ELR (cell line): Measurements from ENCODE around the gene GH1.

Source experiments
- DNase-seq: peaks from one replicate; pipeline ENCODE4 v3.0.0-alpha.2; 2015; ENCODE audit warnings: low read depth

GH1 gene

DNA sequence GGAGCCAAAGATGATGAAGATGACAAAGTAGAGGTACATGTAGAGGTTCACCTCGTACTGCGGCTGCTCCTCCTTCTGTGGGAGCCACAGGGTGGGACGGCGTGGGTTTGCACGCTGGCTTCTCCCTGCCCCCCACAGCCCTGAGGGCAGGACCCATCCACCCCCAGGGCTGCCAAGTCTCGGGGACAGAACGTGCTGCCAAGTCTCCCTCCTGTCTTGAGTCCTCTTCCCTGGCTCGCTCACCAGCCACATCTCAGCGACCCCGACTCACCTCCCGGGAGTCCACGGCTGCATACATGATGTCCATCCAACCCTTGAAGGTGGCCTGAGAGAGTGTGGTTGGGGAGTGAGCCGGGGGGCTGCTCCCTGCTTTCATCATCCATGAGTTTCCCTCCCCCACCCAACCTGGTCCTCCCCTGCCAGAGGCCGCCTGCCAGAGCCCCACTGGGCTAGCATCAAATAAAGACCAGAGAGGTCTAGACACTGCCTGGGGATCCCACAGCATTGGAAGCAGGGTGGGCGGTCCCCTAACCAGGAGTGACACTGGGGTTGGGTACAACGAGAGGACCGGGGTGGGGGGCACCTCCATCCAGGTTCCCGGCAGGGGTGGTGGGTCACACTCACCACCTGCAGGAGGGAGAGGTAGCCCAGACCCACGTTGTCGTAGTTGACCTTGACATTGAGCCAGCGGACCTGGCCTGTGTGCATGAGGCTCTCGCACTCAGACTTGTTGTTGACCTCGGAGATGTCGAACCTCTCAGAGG lies 26.3 kb upstream of the GH1 start:
- no peak for DNase-seq

DNA sequence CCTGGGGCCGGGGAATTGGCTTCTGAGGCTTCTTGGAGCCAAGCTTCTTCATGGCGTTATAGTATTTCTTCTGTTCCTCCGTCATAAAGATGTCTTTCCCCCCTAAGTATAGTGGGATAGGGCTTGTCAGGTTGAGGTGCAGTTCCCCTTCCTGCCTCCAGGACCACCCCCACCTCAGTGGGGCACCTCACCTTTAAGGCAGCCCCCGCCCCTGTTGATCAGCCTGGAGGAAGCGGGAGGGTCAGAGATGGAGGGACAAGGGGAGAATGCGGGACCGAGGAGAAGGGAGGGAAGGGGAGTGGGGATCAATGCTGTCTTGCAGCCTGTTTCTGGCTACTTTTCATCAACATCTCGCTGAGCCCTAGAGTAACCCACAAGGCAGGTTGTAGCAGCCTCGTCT lies 25.1 kb upstream of the GH1 start:
- DNase-seq: no peak

DNA sequence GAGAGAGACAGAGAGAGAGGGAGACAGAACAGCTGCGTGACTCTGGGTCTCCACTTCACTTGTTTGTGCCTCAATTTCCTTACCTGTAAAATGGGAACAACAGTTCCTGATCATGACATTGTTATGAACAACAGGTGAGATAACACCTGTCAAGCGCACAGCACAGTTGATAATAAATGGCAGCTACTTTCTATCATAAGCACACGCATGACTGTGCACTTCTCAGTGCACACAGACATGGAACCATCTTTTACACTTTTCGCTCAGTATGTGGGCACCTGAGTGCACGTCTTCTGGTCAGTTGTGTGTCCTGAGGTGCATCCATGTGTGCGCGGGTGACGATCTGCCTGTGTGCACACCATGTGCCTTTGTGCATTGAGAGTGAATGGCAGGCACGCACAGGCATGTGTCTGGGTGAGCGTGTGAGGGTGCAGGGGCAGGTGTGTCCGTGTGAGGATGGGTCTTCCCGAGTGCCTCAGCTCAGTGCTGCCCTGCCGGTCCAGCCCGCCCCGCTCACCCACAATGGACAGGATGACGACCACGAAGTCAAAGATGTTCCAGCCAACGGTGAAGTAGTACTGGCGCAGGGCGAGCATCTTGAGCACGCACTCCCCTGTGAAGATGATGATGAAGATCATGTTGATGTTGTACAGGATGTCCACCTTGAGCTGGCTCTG lies 23.8 kb upstream of the GH1 start:
- no peak for DNase-seq

- no peak for DNase-seq
Measured at GRCh38 chr17:63941751-63942150, 23.1 kb upstream of the GH1 start.

- DNase-seq: no peak
Measured at GRCh38 chr17:63941162-63941561, 22.5 kb upstream of the GH1 start.

DNA sequence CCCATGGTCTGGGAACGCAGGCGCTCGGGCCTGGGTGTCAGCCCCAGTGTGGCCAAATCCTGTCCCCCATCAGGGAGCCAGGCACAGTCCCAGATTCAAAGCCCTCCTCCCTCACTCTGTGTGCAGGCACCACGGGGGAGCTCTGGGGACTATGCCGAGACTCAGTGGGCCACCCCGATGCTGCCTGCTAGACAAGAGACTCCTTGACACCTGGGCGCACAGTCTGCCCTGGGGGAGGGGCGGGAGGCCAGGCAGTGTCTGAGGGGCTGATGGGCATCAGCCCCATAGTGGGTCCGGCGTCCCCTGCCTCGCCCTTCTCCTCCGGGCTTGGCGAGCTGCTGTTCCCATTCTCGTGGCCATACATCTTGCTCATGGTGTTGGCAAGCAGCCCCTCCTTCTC lies 21.9 kb upstream of the GH1 start:
- DNase-seq: no peak

- DNase-seq: no peak
Measured at GRCh38 chr17:63939884-63940283, 21.2 kb upstream of the GH1 start.

DNA sequence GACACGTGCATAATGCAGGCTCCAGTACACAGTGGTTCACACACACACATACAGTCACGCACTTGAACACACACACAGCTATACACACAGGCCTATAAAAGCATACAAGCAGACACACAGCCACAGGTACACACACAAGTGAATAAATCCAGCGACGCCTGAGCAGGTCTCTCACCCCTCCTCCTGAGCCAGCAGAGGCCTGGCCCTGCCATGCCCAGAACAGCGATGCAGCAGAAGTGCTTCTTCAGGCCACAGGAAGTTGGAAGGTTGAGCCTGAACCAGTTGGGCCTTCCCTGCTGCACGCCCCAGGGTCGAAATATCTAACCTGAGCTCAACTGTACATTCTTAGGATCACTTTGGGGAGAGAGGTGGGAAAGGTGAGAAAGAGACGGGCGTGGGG lies 20.8 kb upstream of the GH1 start:
- no peak for DNase-seq

GRCh38 chr17:63937920-63938319 lies 19.3 kb upstream of the GH1 start:
- no peak for DNase-seq

- no peak for DNase-seq
Measured at GRCh38 chr17:63937319-63937718, 18.7 kb upstream of the GH1 start.

DNA sequence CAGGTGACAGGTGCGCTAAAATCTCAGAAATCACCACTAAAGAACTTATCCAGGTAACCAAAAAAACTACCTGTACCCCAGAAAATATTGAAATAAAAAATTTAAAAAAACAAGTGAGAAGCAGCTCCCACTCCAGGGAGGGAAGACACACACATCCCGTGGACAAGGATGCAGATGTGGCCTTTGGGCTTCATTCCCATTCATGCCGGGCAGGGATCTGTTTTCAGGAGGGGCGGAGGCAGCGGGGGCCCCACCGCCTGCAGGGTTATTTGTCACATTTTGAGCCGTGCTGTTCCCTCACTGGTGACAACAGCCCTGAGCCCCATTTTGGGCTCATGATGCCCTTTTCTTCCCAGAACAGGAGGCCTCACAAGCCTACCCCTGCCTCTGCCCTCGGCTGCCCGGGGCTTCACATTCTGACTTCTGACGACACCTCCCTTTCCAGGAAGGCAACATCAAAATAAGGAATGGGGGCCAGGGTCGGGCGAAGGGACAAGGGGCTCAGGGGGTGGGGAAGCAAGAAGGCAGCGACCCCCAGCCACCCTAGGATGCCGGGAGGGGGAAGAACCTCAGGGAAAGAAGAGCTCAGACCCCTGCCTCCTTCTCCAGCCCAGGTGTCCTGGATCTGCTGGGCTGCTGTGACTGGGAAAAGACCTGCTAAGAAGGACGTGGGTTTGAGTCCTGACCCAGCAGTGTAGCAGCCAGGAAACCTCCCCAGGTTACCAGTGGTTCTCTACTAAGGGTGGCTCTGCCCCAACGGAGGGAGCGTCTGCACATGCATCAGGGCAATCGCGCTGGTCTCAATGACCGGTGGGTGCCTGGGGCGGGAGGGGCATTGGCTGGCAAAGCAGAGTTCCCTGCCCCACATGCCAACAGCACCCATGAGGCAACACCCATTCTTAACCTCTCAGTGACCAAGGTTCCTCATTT lies 15.8 kb upstream of the GH1 start:
- DNase-seq: no peak

DNA sequence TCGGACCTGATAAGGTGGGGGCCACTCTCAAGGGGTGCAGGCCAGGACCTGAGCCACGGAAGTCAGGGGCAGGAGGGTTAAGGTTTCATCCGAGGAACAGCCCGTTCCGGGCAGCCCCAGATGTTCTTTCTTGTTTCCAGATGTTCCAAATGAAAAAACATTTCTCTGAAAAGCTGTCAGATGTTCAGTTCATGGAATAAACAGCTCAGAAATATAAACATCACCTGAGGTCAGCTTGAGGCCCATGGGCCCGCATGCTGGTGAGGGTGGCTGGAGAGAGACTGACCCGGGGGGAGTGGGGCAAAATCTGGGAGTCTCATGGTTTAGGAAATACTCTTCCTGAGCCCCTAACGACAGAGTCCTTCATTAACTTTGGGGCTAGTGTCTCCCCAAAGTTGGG lies 15.0 kb upstream of the GH1 start:
- DNase-seq: no peak

DNA sequence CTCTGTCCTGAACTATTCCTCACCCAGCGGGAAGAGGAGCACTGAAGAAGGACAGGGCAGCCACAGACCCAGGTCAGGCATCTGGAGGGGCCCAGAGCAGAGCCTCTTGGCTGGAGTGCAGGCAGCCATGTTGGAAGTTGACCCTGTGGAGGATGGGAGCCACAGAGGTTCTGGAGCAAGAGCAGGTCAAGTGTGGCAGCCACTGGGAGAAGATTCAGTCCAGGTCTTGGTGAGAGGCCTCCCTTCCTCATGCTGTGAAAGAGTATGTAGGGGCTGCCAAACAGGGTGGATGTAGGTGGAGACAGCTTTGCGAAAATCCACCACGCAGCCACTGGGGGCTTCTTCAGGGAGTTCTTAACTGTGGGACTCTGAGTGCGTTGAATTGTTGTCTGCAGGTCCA lies 14.1 kb upstream of the GH1 start:
- no peak for DNase-seq

GRCh38 chr17:63931981-63932561 lies 13.4 kb upstream of the GH1 start, which contains the start of gene CD79B:
Gene CD79B (minus strand): TSS chr17:63932331. CDS start chr17:63932261, 70 bp downstream.
- DNase-seq: no peak

DNA sequence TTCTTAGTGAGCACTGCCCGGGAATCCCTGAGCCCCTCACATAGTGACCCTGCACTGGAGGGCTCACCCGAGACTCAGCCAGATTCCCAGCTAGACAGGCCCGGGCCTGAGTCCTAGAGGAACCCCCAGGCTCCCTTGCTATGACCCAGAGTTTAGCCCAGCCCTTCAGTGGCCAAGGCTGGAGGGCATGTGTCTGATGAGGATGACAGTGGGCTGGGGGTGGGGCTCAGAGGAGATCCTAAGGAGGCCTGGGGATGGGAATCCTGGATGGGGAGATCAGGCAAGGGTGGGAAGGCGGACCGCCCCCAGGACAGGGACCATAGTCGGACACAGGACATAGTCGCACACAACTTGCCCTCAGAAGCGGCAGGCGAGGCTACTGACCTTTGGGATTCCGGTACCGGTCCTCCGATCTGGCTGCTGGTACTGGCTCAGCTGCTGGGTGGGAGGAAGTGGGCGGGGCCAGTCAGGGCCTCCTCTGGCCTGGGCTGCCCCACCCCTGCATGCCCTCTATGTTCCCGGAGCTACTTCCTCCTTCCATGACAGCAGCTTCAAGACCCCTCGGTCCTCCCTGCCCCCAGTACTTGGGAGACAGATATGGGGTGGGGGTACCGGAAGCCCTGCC lies 12.4 kb upstream of the GH1 start:
- peak; percentile 32 for DNase-seq

- DNase-seq: no peak
Measured at GRCh38 chr17:63929860-63930766, 11.5 kb upstream of the GH1 start.

DNA sequence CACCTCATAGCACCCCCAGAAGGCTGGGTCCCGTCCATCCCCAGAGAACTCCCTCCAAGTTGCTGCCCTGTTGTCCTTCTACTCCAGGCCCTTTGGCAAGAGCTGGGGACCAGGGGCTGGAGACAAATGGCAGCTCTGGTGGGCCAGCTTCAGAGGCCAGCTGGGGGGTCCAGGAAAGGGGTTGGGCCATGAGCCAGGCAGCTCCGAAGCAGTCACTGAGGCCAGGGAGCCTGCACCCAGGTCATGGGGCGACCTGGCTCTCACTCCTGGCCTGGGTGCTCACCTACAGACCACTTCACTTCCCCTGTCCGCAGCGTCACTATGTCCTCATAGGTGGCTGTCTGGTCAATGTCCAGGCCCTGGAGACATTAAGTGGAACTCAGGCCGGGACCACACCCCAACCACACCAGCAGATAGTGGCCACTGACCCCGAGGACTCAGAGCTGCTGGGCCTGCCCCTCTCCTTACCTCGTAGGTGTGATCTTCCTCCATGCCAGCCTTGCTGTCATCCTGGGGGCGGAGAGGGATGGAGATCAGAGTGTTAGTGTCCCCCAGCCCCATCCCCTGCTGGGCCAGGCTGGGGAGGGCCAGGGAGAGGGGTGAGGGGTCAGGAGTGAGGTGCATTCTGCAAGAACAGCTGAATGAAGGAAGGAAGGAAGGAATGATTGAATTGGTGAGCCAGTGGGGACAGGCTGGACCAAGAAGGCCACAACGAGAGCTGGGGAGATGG lies 10.5 kb upstream of the GH1 start:
- DNase-seq: no peak

DNA sequence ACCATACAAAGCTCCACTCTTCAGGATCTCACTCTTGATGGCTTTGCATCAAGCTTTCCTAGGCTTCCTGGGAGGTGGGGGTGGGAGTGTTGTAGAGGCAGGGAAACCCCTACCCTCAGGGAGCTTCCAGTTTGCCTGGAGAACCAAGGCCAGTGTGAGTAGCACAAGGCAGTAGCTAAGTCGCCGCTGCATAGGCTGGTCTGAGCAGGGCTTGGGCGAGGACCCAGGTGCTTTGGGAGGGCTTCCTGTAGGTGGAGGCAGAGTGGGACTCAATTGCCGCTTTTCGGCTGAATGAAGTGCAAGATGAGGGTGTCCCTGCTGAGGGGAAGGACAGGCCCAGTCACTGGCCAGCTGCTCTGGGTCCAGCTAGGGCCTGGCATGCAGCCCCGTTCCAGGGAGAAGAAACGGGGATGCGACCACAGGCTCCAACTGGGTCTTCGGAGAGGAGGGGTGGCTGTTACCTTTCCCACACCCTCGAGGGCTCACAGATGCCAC lies 9.6 kb upstream of the GH1 start:
- DNase-seq: no peak

DNA sequence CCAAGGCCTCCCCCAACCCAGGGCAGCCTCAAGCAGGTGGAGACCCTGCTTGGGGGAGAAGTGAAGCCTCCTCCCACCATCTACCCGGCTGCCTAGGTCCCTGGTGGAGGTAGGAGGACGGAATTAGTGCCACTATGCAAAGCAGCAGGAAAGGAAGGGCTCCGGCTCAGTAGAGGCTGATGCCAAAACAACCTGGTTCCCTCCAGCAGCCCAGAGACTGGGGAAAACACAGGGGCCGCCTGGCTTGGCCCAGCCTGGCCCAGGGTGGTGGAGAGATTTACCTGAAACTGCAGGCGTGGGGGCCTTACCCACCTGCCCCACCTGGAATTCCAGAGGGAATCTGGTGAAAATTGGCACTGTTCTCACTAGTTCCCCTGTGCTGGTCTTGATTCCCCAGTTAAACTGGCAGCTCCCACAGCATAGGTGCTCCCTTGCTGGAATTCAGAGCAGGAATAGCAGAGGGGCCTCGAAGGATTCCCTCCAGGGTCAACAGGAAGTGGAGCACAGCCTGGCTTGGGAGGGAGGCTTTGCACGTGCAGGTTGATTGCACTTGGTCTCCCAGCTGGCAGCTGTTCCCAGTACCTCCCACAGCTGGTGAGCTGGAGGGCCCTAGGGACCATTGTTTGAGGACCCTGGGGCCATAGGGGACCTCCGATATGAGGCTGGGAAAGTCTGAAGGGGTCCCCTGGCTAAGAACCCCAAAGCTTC lies 9.0 kb upstream of the GH1 start:
- DNase-seq: no peak
